Sciatic nerve (tissue), 2 donors: ENCODE results near the gene SMARCB1. TPM values are rescaled to one million over a fixed set of nuclear protein-coding genes. Genes with fewer than 3 reads are reported as not detected.

Experiments
- ATAC-seq: fragments of 200-7000 bp; cut with Tn5 transposase; one replicate; pipeline ENCODE4 v1.9.1; 2020; ENCODE audit warnings: mild to moderate bottlenecking, moderate library complexity
- DNase-seq: peaks from one replicate; pipeline ENCODE4 v3.0.0-alpha.2; 2020; ENCODE audit warnings: low spot score
- intact Hi-C: fragments of 100-400 bp; cut with DNase I; formaldehyde crosslinking; loops from one replicate; pipeline ENCODE4 v1.14.2; 2022
- total RNA-seq: library from RNA; stranded (reverse); fragmentation: NEBNext Ultra II Directional; extraction: Animal tissue kit (Norgen Biotek cat#: 25700); gene quantifications from one replicate; pipeline ENCODE4 v1.2.1, GENCODE V29; 2021
- donor health status: DM: no; HTN: no; CAD: no.
- donor health status: DM: no; HTN: no; CAD: no.

The SMARCB1 gene
- total RNA-seq, 1 donor from 2014 or later = 56.2 TPM

- intact Hi-C loops = no loop called here
- peak; percentile 71 for ATAC-seq
Measured at GRCh38 chr22:23790819-23791737, 4.3 kb downstream of the SMARCB1 start.

GRCh38 chr22:23791738-23792645, 5.2 kb downstream of the SMARCB1 start:
- ATAC-seq (peak; percentile 41), DNase-seq (no peak)
- intact Hi-C loops = no loop called here

More at GRCh38 chr22:23790819-23791737, 4.3 kb downstream of the SMARCB1 start:
- DNase-seq = no peak

- ATAC-seq = no peak
- intact Hi-C loops = no loop called here
Measured at GRCh38 chr22:23793326-23793725, 6.6 kb downstream of the SMARCB1 start.

GRCh38 chr22:23796461-23796860, 9.7 kb downstream of the SMARCB1 start:
- intact Hi-C loops = no loop called here

More at GRCh38 chr22:23793326-23793725, 6.6 kb downstream of the SMARCB1 start:
- no peak for DNase-seq

GRCh38 chr22:23800297-23801237, 13.8 kb downstream of the SMARCB1 start:
- intact Hi-C loops = no loop called here
- no peak for DNase-seq
- no peak for ATAC-seq

More at GRCh38 chr22:23796461-23796860, 9.7 kb downstream of the SMARCB1 start:
- peak; percentile 68 for ATAC-seq
- no peak for DNase-seq

GRCh38 chr22:23801238-23801821, 14.6 kb downstream of the SMARCB1 start:
- DNase-seq (no peak), ATAC-seq (no peak)

GRCh38 chr22:23801886-23802377, 15.2 kb downstream of the SMARCB1 start:
- intact Hi-C loops = no loop called here
- DNase-seq = no peak
- no peak for ATAC-seq

More at GRCh38 chr22:23801238-23801821, 14.6 kb downstream of the SMARCB1 start:
- intact Hi-C loops = no loop called here

- intact Hi-C loops = no loop called here
- DNase-seq = no peak
- ATAC-seq = no peak
Measured at GRCh38 chr22:23803001-23803819, 16.4 kb downstream of the SMARCB1 start.

GRCh38 chr22:23804781-23805291, 18.1 kb downstream of the SMARCB1 start:
- intact Hi-C loops = no loop called here
- DNase-seq (no peak), ATAC-seq (no peak)

GRCh38 chr22:23806837-23807236, 20.1 kb downstream of the SMARCB1 start:
- intact Hi-C loops = no loop called here
- DNase-seq = no peak
- no peak for ATAC-seq

- ATAC-seq = no peak
- no peak for DNase-seq
- intact Hi-C loops = no loop called here
Measured at GRCh38 chr22:23812378-23812777, 25.6 kb downstream of the SMARCB1 start.

GRCh38 chr22:23815541-23816155, 28.9 kb downstream of the SMARCB1 start:
- no peak for ATAC-seq

GRCh38 chr22:23816156-23816976, 29.6 kb downstream of the SMARCB1 start:
- no peak for ATAC-seq
- DNase-seq = no peak
- intact Hi-C loops = no loop called here

More at GRCh38 chr22:23815541-23816155, 28.9 kb downstream of the SMARCB1 start:
- DNase-seq = no peak
- intact Hi-C loops = no loop called here

GRCh38 chr22:23817146-23817545, 30.4 kb downstream of the SMARCB1 start:
- DNase-seq (no peak), ATAC-seq (no peak)
- intact Hi-C loops = no loop called here

GRCh38 chr22:23818541-23818940, 31.8 kb downstream of the SMARCB1 start:
- ATAC-seq (no peak), DNase-seq (no peak)
- intact Hi-C loops = no loop called here

- no peak for ATAC-seq
- DNase-seq = no peak
- intact Hi-C loops = no loop called here
Measured at GRCh38 chr22:23820748-23821211, 34.0 kb downstream of the SMARCB1 start.
